Smooth muscle cell (in vitro differentiated cells): Measurements from ENCODE around the gene ERC2. TPM values are rescaled to one million over a fixed set of nuclear protein-coding genes. Genes with fewer than 3 reads are reported as not detected.

Experiments used
- DNase-seq: peaks from one replicate; lab custom pipeline; 2025; ENCODE audit not compliant: unreplicated experiment; lab: John Stamatoyannopoulos, UW
- H2AFZ ChIP-seq: fragments of 200-600 bp; sonication (generic); 2 replicates; pipeline ENCODE4 v1.6.0; 2016; ENCODE audit warnings: antibody characterized with exemption, low read depth, mild to moderate bottlenecking
- H3F3A ChIP-seq: fragments of 200-600 bp; sonication (generic); 2 replicates; pipeline ENCODE4 v1.6.0; 2017; ENCODE audit warnings: antibody characterized with exemption, low read depth
- H3K27ac ChIP-seq: fragments of 200-600 bp; sonication (generic); 2 replicates; pipeline ENCODE4 v1.5.1; 2016; ENCODE audit warnings: low read depth, mild to moderate bottlenecking
- H3K27me3 ChIP-seq: fragments of 200-600 bp; sonication (generic); 2 replicates; pipeline ENCODE4 v1.6.1; 2016; ENCODE audit warnings: low read depth, mild to moderate bottlenecking
- H3K36me3 ChIP-seq: fragments of 200-600 bp; sonication (generic); 2 replicates; pipeline ENCODE4 v1.5.1; 2016; ENCODE audit warnings: low read depth
- H3K4me1 ChIP-seq: fragments of 200-600 bp; sonication (generic); 2 replicates; pipeline ENCODE4 v1.5.1; 2016; ENCODE audit warnings: low read depth
- H3K4me2 ChIP-seq: fragments of 200-600 bp; sonication (generic); 2 replicates; pipeline ENCODE4 v1.6.0; 2016; ENCODE audit warnings: mild to moderate bottlenecking
- H3K4me3 ChIP-seq: fragments of 200-600 bp; sonication (generic); 2 replicates; pipeline ENCODE4 v1.5.1; 2016; ENCODE audit warnings: mild to moderate bottlenecking
- H3K79me2 ChIP-seq: fragments of 200-600 bp; sonication (generic); 2 replicates; pipeline ENCODE4 v1.6.0; 2016; ENCODE audit warnings: low read depth, mild to moderate bottlenecking
- H3K9ac ChIP-seq: fragments of 200-600 bp; sonication (generic); 2 replicates; pipeline ENCODE4 v1.6.0; 2016; ENCODE audit warnings: low read depth
- H3K9me3 ChIP-seq: fragments of 200-600 bp; sonication (generic); replicated peaks from 2 replicates; pipeline ENCODE4 v1.5.1; 2016; ENCODE audit warnings: low read depth
- H4K20me1 ChIP-seq: fragments of 200-600 bp; sonication (generic); 2 replicates; pipeline ENCODE4 v1.6.0; 2016; ENCODE audit warnings: low read depth
- CTCF ChIP-seq: fragments of 200-600 bp; sonication (generic); IDR thresholded peaks from 2 replicates; pipeline ENCODE4 v1.5.1; 2017; ENCODE audit warnings: borderline replicate concordance, mild to moderate bottlenecking, antibody characterized with exemption; ENCODE audit not compliant: insufficient read depth, poor library complexity, severe bottlenecking
- WGBS: methylation state at CpG from one replicate; pipeline ENCODE4 v1.1.7; 2016; ENCODE audit warnings: low lambda C conversion rate; 5-methylcytosine and 5-hydroxymethylcytosine counted together
- polyA plus RNA-seq: library from polyadenylated mRNA; unstranded; fragments of >200 nt; fragmentation: Nextera tagmentation; extraction: Ambion mirVana; gene quantifications from 2 replicates; pipeline ENCODE4 v1.2.1, GENCODE V29; 2016
- total RNA-seq: library from RNA; depleted of rRNA; stranded (reverse); fragments of >200 nt; gene quantifications from 2 replicates; pipeline ENCODE4 v1.2.3, GENCODE V29; 2014

The ERC2 gene
- total and polyA plus RNA-seq, 2 experiments from 2014 or later, result 1.1 TPM; not detected in 1

- H3K36me3 ChIP-seq, result no peaks in the 10 kb centered on the region
- H3F3A ChIP-seq, result no peaks in the 10 kb centered on the region
- no peak overlapping the region for H3K27ac ChIP-seq
- H2AFZ ChIP-seq, result no peak overlapping the region
- no peak overlapping the region for H3K9ac ChIP-seq
- no peak overlapping the region for H3K4me3 ChIP-seq
- no peak overlapping the region for H3K4me2 ChIP-seq
- 78% methylated on average over 3 of the region's 3 CpGs for WGBS
- DNase-seq, result no peak
- H3K27me3 ChIP-seq, result no peaks in the 10 kb centered on the region
- no peaks in the 10 kb centered on the region for H4K20me1 ChIP-seq
- no peak for TF ChIP-seq CTCF
- H3K79me2 ChIP-seq, result no peaks in the 10 kb centered on the region
- no peaks in the 10 kb centered on the region for H3K9me3 ChIP-seq
- peaks cover 5% of the 10 kb centered on the region for H3K4me1 ChIP-seq
These were observed 935.5 kb downstream of the ERC2 start for GRCh38 chr3:55532806-55533205.

GRCh38 chr3:55531321-55531720, 936.9 kb downstream of the ERC2 start:
- H3K36me3 ChIP-seq, result no peaks in the 10 kb centered on the region
- DNase-seq, result no peak
- H3F3A ChIP-seq, result no peaks in the 10 kb centered on the region

GRCh38 chr3:55527361-55527760, 940.9 kb downstream of the ERC2 start:
- Histone ChIP-seq H2AFZ (no peak overlapping the region), H3K36me3 (no peaks in the 10 kb centered on the region), H3K27ac (no peak overlapping the region), H3K4me3 (no peak overlapping the region), H3K4me2 (no peak overlapping the region), H4K20me1 (no peaks in the 10 kb centered on the region), H3K9me3 (no peaks in the 10 kb centered on the region), H3K4me1 (peaks cover 6% of the 10 kb centered on the region), H3K27me3 (no peaks in the 10 kb centered on the region), H3K79me2 (no peaks in the 10 kb centered on the region), H3K9ac (no peak overlapping the region), H3F3A (no peaks in the 10 kb centered on the region)
- no peak for TF ChIP-seq CTCF
- WGBS, result 87% methylated on average over 4 of the region's 4 CpGs
- no peak for DNase-seq

More at GRCh38 chr3:55531321-55531720, 936.9 kb downstream of the ERC2 start:
- 84% methylated on average over 1 of the region's 1 CpG for WGBS
- Histone ChIP-seq H3K27ac (no peak overlapping the region), H3K9ac (no peak overlapping the region), H2AFZ (no peak overlapping the region), H3K9me3 (no peaks in the 10 kb centered on the region), H4K20me1 (no peaks in the 10 kb centered on the region), H3K27me3 (no peaks in the 10 kb centered on the region), H3K79me2 (no peaks in the 10 kb centered on the region), H3K4me2 (no peak overlapping the region), H3K4me1 (no peaks in the 10 kb centered on the region), H3K4me3 (no peak overlapping the region)
- no peak for TF ChIP-seq CTCF

- H3K9me3 ChIP-seq, result no peaks in the 10 kb centered on the region
- no peaks in the 10 kb centered on the region for H3F3A ChIP-seq
- H3K27ac ChIP-seq, result no peak overlapping the region
- no peaks in the 10 kb centered on the region for H3K36me3 ChIP-seq
- no peaks in the 10 kb centered on the region for H4K20me1 ChIP-seq
- H3K27me3 ChIP-seq, result no peaks in the 10 kb centered on the region
- no peak overlapping the region for H2AFZ ChIP-seq
- no peak overlapping the region for H3K4me2 ChIP-seq
- WGBS, result 95% methylated on average over 10 of the region's 10 CpGs
- H3K4me1 ChIP-seq, result peaks cover 15% of the 10 kb centered on the region
- H3K9ac ChIP-seq, result no peak overlapping the region
- no peaks in the 10 kb centered on the region for H3K79me2 ChIP-seq
- no peak for TF ChIP-seq CTCF
- no peak for DNase-seq
- no peak overlapping the region for H3K4me3 ChIP-seq
These were observed 941.8 kb downstream of the ERC2 start for GRCh38 chr3:55526332-55527030.
